Gastroesophageal sphincter (tissue), 4 donors: ENCODE results near the gene ADAM17. TPM values are rescaled to one million over a fixed set of nuclear protein-coding genes. Genes with fewer than 3 reads are reported as not detected.

ENCODE experiments used
- ATAC-seq: fragments of 150-250 bp; one replicate; pipeline ENCODE4 v1.9.1; 2016; ENCODE audit warnings: mild to moderate bottlenecking, moderate library complexity
- H3K27ac ChIP-seq, 4 donors: fragments of 200-600 bp; sonication (generic) in 3 of 4; 1 replicate in 3 of 4; 2 replicates in 1 of 4; pipeline ENCODE4 v1.5.1; 2016 to 2019
- H3K27me3 ChIP-seq: fragments of 200-600 bp; sonication (generic); one replicate; pipeline ENCODE4 v1.5.1; 2019
- H3K36me3 ChIP-seq, 2 donors: fragments of 200-600 bp; sonication (generic); one replicate each; pipeline ENCODE4 v1.5.1; 2019; ENCODE audit warnings: control low read depth in 1 of 2
- H3K4me1 ChIP-seq, 3 donors: fragments of 200-600 bp; sonication (generic); 1 replicate in 2 of 3; 2 replicates in 1 of 3; pipeline ENCODE4 v1.5.1; 2016 to 2019; ENCODE audit warnings: control low read depth in 2 of 3
- H3K4me3 ChIP-seq, 2 donors: fragments of 200-600 bp; sonication (generic); one replicate each; pipeline ENCODE4 v1.5.1; 2019; ENCODE audit warnings: mild to moderate bottlenecking in 1 of 2, moderate library complexity in 1 of 2
- H3K9me3 ChIP-seq, 3 donors: fragments of 200-600 bp; sonication (generic); one replicate each; pipeline ENCODE4 v1.5.1; 2017 to 2019; ENCODE audit warnings: control low read depth in 2 of 3
- CTCF ChIP-seq, 4 experiments: fragments of 200-600 bp in 2 of 4; fragments of 450-650 bp in 2 of 4; sonication (generic) in 1 of 4; IDR thresholded peaks; one replicate each; pipeline ENCODE4 v1.5.1; 2017 to 2019; ENCODE audit warnings: antibody characterized with exemption in 4 of 4, mild to moderate bottlenecking in 2 of 4, moderate library complexity in 2 of 4
- EP300 ChIP-seq: sonication (generic); formaldehyde crosslinking; IDR thresholded peaks from one replicate; pipeline ENCODE4 v1.6.1; 2017; ENCODE audit warnings: antibody characterized with exemption, mild to moderate bottlenecking
- POLR2A ChIP-seq, 2 donors: fragments of 450-650 bp; IDR thresholded peaks; one replicate each; pipeline ENCODE4 v1.6.1; 2017; ENCODE audit warnings: antibody characterized with exemption in 2 of 2, mild to moderate bottlenecking in 2 of 2, moderate library complexity in 1 of 2
- POLR2AphosphoS5 ChIP-seq: sonication (generic); formaldehyde crosslinking; IDR thresholded peaks from one replicate; pipeline ENCODE4 v1.6.1; 2017; ENCODE audit warnings: antibody characterized with exemption
- WGBS, 2 donors: methylation state at CpG; one replicate each; pipeline ENCODE4 v1.1.5; 2018; ENCODE audit warnings: low coverage in 1 of 2; 5-methylcytosine and 5-hydroxymethylcytosine counted together
- total RNA-seq, 4 donors: library from RNA; depleted of rRNA; stranded (reverse); fragments of >200 nt; gene quantifications; one replicate each; pipeline ENCODE4 v1.1.0, GENCODE V29; 2016

Gene ADAM17
- total RNA-seq, 4 donors from 2014 or later: 16.0 to 38.3 (median 17.9) TPM

GRCh38 chr2:9573013-9573720 is 17.5 kb upstream of the ADAM17 start:
- H3K27ac ChIP-seq: peak overlapping the region in 1 of 4 donors; percentile 48
- no peak for ATAC-seq
- H3K4me3 ChIP-seq: no peak overlapping the region
- TF ChIP-seq EP300 (no peak), POLR2AphosphoS5 (no peak), POLR2A (IDR thresholded peaks at IDR 0.05) (no peak), CTCF (IDR thresholded peaks at IDR 0.05) (no peak)
- WGBS, 2 donors: 57 to 92% methylated on average over 1 of the region's 1 CpG
- H3K27me3 ChIP-seq: no peaks in the 10 kb centered on the region
- H3K4me1 ChIP-seq: peaks cover 0 to 11% (median 0%) of the 10 kb centered on the region in 3 donors
- H3K36me3 ChIP-seq: peaks cover 0 to 8% of the 10 kb centered on the region in 2 donors
- H3K9me3 ChIP-seq: no peaks in the 10 kb centered on the region

GRCh38 chr2:9570182-9571060 is 14.8 kb upstream of the ADAM17 start:
- WGBS, 2 donors: 69 to 70% methylated on average over 2 to 3 of the region's 4 CpGs
- no peaks in the 10 kb centered on the region for H3K9me3 ChIP-seq
- H3K36me3 ChIP-seq: peaks cover 0 to 8% of the 10 kb centered on the region in 2 donors
- TF ChIP-seq EP300: no peak
- no peak for TF ChIP-seq POLR2AphosphoS5
- no peak for TF ChIP-seq CTCF (IDR thresholded peaks at IDR 0.05)
- no peak for TF ChIP-seq POLR2A (IDR thresholded peaks at IDR 0.05)
- H3K4me1 ChIP-seq: peaks cover 0 to 17% (median 0%) of the 10 kb centered on the region in 3 donors
- no peak for ATAC-seq
- no peaks in the 10 kb centered on the region for H3K27me3 ChIP-seq
- no peak overlapping the region for H3K27ac ChIP-seq
- no peak overlapping the region for H3K4me3 ChIP-seq

- 29 to 62% methylated on average over 4 to 10 of the region's 11 CpGs for WGBS, 2 donors
- peak overlapping the region; percentile 75 to 86 (median 84) for H3K27ac ChIP-seq
- H3K9me3 ChIP-seq: no peaks in the 10 kb centered on the region
- peak; percentile 79 for TF ChIP-seq POLR2AphosphoS5
- TF ChIP-seq EP300: no peak
- no peak for TF ChIP-seq CTCF (IDR thresholded peaks at IDR 0.05)
- peak overlapping the region in 1 of 2 donors; percentile 21 for H3K4me3 ChIP-seq
- peak; percentile 99 for ATAC-seq
- H3K36me3 ChIP-seq: no peaks in the 10 kb centered on the region
- peaks cover 0 to 27% (median 5%) of the 10 kb centered on the region in 3 donors for H3K4me1 ChIP-seq
- H3K27me3 ChIP-seq: no peaks in the 10 kb centered on the region
Observed at GRCh38 chr2:9565436-9566153, 10.0 kb upstream of the ADAM17 start.

- Histone ChIP-seq H3K27me3 (no peaks in the 10 kb centered on the region), H3K9me3 (no peaks in the 10 kb centered on the region), H3K4me3 (no peak overlapping the region), H3K36me3 (no peaks in the 10 kb centered on the region), H3K27ac (no peak overlapping the region), H3K4me1 (peaks cover 0 to 54% (median 10%) of the 10 kb centered on the region in 3 donors)
- TF ChIP-seq EP300: no peak
- 73 to 86% methylated on average over 1 to 2 of the region's 2 CpGs for WGBS, 2 donors
- ATAC-seq: no peak
Observed at GRCh38 chr2:9560628-9561027, 5.0 kb upstream of the ADAM17 start.

- 80% methylated on average over 1 of the region's 1 CpG; no CpG with 5 or more reads in 1 of the 2 donors for WGBS, 2 donors
- H3K36me3 ChIP-seq: no peaks in the 10 kb centered on the region
- no peaks in the 10 kb centered on the region for H3K27me3 ChIP-seq
- ATAC-seq: no peak
- no peak for TF ChIP-seq CTCF (IDR thresholded peaks at IDR 0.05)
- no peak for TF ChIP-seq EP300
- peak; percentile 6 for TF ChIP-seq POLR2AphosphoS5
- TF ChIP-seq POLR2A (IDR thresholded peaks at IDR 0.05): no peak
- no peak overlapping the region for H3K4me3 ChIP-seq
- H3K27ac ChIP-seq: peak overlapping the region; percentile 9 to 98 (median 56)
- H3K9me3 ChIP-seq: no peaks in the 10 kb centered on the region
- H3K4me1 ChIP-seq: peaks cover 0 to 48% (median 12%) of the 10 kb centered on the region in 3 donors
Observed at GRCh38 chr2:9558948-9559381, 3.3 kb upstream of the ADAM17 start.
